Measurements from ENCODE around the gene PIEZO2. TPM values are rescaled to one million over a fixed set of nuclear protein-coding genes. Genes with fewer than 3 reads are reported as not detected.

Gene PIEZO2
- total RNA-seq, 6 experiments from 2014 or later = not detected

DNA sequence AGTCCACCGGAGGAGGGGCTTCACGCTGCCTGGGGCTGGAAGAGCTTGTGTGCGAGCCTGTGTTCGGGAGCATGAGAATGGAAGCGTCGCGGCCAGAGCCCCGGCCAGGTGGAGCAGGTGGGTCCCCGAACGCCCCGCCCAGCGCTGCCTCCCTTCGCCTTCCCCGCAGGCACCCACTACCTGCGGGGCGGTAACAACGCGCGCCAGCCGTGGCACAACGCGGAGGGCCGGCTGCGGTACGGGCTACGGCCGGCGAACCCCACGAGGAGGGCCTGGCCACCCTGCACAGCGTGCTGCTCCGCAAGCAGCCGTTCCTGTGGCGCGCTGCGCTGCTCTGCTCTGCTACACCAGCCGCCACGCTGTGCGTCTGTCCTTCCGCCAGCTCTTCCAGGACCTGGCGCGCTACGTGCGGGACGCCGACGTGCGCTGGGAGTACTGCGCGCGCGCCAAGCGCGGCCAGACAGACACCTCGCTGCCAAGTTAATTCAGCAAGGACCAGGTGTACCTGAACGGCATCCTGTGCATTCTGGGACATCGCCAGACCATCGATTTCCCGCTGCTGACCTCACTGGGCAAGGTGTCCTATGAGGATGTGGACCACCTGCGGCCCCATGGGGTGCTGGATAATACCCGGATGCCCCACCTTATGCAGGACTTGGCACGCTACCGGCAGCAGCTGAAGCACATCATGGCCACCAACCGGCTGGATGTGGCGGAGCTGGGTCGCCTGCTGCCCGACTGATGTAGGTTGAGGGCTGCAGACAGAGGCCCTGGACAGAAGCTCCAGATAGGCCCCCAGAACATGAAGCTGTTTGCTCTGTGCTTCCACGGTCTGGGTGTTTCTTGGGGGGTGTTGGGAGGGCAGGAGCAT is 422.9 kb downstream of the PIEZO2 start:
- no peaks in the 10 kb centered on the region for H3K27me3 Mint-ChIP-seq (ENCODE audit: insufficient read depth)
- H3K4me1 Mint-ChIP-seq (ENCODE audit: low read depth) = no peaks in the 10 kb centered on the region
- H3K36me3 Mint-ChIP-seq (ENCODE audit: low read depth) = peaks cover 5% of the 10 kb centered on the region; the same call in 1 of the 2 replicates
- H3K27ac Mint-ChIP-seq = no peak overlapping the region
- H3K9me3 Mint-ChIP-seq = peaks cover 26% of the 10 kb centered on the region
- no peak overlapping the region for H3K4me3 Mint-ChIP-seq
- no peak for TF ChIP-seq CTCF (IDR thresholded peaks at IDR 0.05)
- no peak for DNase-seq

- Mint-ChIP-seq H3K4me3 (no peak overlapping the region), H3K9me3 (peaks cover 26% of the 10 kb centered on the region), H3K4me1 (ENCODE audit: low read depth) (no peaks in the 10 kb centered on the region), H3K27ac (no peak overlapping the region), H3K27me3 (ENCODE audit: insufficient read depth) (no peaks in the 10 kb centered on the region), H3K36me3 (ENCODE audit: low read depth) (peaks cover 5% of the 10 kb centered on the region; the same call in 1 of the 2 replicates)
- no peak for TF ChIP-seq CTCF (IDR thresholded peaks at IDR 0.05)
- no peak for DNase-seq
These were observed 424.7 kb downstream of the PIEZO2 start for GRCh38 chr18:10724666-10725065.

DNA sequence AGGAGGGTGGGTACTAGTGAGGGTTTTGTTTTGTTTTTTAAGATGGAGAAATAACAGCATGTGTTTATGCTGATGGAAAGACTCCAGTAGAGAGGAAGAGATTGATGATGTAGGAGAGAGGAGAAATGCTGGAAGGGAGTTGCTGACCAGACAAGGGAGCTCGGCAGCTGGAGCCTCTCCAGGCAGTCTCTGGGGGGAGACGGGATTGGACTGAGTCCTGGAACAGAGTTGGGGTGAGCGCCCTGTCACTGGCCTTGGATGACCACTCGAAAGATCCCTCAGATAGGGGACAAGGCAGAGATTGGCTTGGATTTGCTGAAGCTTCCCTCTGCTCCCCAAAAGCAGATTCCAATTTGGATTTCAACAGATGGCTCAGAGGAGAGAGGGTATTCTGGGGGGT is 425.9 kb downstream of the PIEZO2 start:
- Mint-ChIP-seq H3K27me3 (ENCODE audit: insufficient read depth) (no peaks in the 10 kb centered on the region), H3K27ac (no peak overlapping the region), H3K9me3 (peaks cover 26% of the 10 kb centered on the region), H3K4me1 (ENCODE audit: low read depth) (no peaks in the 10 kb centered on the region), H3K4me3 (no peak overlapping the region), H3K36me3 (ENCODE audit: low read depth) (peaks cover 5% of the 10 kb centered on the region; the same call in 1 of the 2 replicates)
- no peak for TF ChIP-seq CTCF (IDR thresholded peaks at IDR 0.05)
- no peak for DNase-seq

GRCh38 chr18:10718809-10719208 is 430.6 kb downstream of the PIEZO2 start:
- no peak for TF ChIP-seq CTCF (IDR thresholded peaks at IDR 0.05)
- peaks cover 14% of the 10 kb centered on the region for H3K9me3 Mint-ChIP-seq
- H3K4me3 Mint-ChIP-seq = no peak overlapping the region
- H3K27ac Mint-ChIP-seq = no peak overlapping the region
- peaks cover 12% of the 10 kb centered on the region for H3K27me3 Mint-ChIP-seq (ENCODE audit: insufficient read depth)
- H3K4me1 Mint-ChIP-seq (ENCODE audit: low read depth) = peaks cover 5% of the 10 kb centered on the region; the same call in 1 of the 2 replicates
- DNase-seq = no peak
- H3K36me3 Mint-ChIP-seq (ENCODE audit: low read depth) = no peaks in the 10 kb centered on the region

DNA sequence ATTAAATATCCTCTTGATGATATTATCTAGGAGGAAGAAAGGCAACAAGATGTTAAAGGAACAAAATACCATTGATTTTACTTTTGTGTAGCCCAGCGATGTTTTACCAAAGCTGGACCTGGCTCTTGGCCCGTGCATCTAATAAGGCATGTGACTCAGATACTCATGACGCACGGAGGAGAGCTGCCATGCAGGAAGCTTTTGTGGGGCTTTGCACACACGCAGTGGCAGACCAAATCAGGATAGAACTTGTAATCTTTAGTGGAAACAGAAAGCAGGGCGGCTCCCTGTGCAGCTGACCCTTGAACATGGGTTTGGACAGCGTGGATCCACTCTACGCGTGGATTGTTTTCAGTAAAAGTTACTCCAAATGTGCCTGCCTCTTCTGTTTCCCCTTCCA is 433.6 kb downstream of the PIEZO2 start:
- Mint-ChIP-seq H3K9me3 (no peaks in the 10 kb centered on the region), H3K27ac (no peak overlapping the region), H3K4me1 (ENCODE audit: low read depth) (peaks cover 5% of the 10 kb centered on the region; the same call in 1 of the 2 replicates), H3K27me3 (ENCODE audit: insufficient read depth) (peaks cover 12% of the 10 kb centered on the region), H3K36me3 (ENCODE audit: low read depth) (no peaks in the 10 kb centered on the region), H3K4me3 (no peak overlapping the region)
- DNase-seq = no peak
- no peak for TF ChIP-seq CTCF (IDR thresholded peaks at IDR 0.05)

All from HFFc6 (cell line).